ENCODE data around the gene TMEM59.

GRCh38 chr1:54077359-54077758 is 24.4 kb upstream of the TMEM59 start:
- TF ChIP-seq CTCF (conservative IDR thresholded peaks at IDR 0.05 in 1 of 2, IDR thresholded peaks at IDR 0.05 in 1 of 2; ENCODE audit: extremely low read depth in 1 of 2, insufficient read depth in 1 of 2, low read depth in 1 of 2, low read length in 2 of 2) (no peak), EZH2 (IDR thresholded peaks at IDR 0.05; ENCODE audit: borderline replicate concordance, low read length) (no peak)

Measured in mammary epithelial cell (primary cell).